Effector CD4-positive, alpha-beta T cell (primary cell): ENCODE measurements around the gene SLC25A51.
A peak's percentile ranks its signal among the peaks of the same experiment; 100 is the strongest.

ENCODE experiments used
- DNase-seq: peaks from one replicate; pipeline ENCODE4 v3.0.0-alpha.2; 2020
- total RNA-seq: gene quantifications from one replicate; lab custom pipeline; 2026; lab: John Stamatoyannopoulos, UW

The SLC25A51 gene
- total RNA-seq = 16.5 reads per million, percentile 42 among the genes with 10 or more reads in this experiment

- peak; percentile 96 for DNase-seq
Measured at GRCh38 chr9:37903647-37904444, at the start of gene SLC25A51. Gene SLC25A51 (minus strand): TSS chr9:37904127. CDS start chr9:37888550, 15,577 bp downstream.

- no peak for DNase-seq
Measured at GRCh38 chr9:37953206-37953774, 49.4 kb upstream of the SLC25A51 start.

- DNase-seq = no peak
Measured at GRCh38 chr9:37952731-37953130, 48.8 kb upstream of the SLC25A51 start.

- DNase-seq = no peak
Measured at GRCh38 chr9:37951671-37952449, 47.9 kb upstream of the SLC25A51 start.

GRCh38 chr9:37950561-37950960 lies 46.6 kb upstream of the SLC25A51 start:
- DNase-seq = no peak

- no peak for DNase-seq
Measured at GRCh38 chr9:37949576-37949975, 45.6 kb upstream of the SLC25A51 start.

- DNase-seq = no peak
Measured at GRCh38 chr9:37948417-37948980, 44.6 kb upstream of the SLC25A51 start.

GRCh38 chr9:37947977-37948376 lies 44.0 kb upstream of the SLC25A51 start:
- no peak for DNase-seq

- no peak for DNase-seq
Measured at GRCh38 chr9:37947471-37947870, 43.5 kb upstream of the SLC25A51 start.

GRCh38 chr9:37946971-37947370 lies 43.0 kb upstream of the SLC25A51 start:
- no peak for DNase-seq

- no peak for DNase-seq
Measured at GRCh38 chr9:37946041-37946440, 42.1 kb upstream of the SLC25A51 start.

- no peak for DNase-seq
Measured at GRCh38 chr9:37944671-37945481, 40.9 kb upstream of the SLC25A51 start.

GRCh38 chr9:37944266-37944650 lies 40.3 kb upstream of the SLC25A51 start:
- no peak for DNase-seq

GRCh38 chr9:37943345-37944265 lies 39.7 kb upstream of the SLC25A51 start:
- DNase-seq = no peak

GRCh38 chr9:37942621-37943344 lies 38.9 kb upstream of the SLC25A51 start:
- no peak for DNase-seq

- no peak for DNase-seq
Measured at GRCh38 chr9:37941253-37941652, 37.3 kb upstream of the SLC25A51 start.

GRCh38 chr9:37939575-37940095 lies 35.7 kb upstream of the SLC25A51 start:
- DNase-seq = no peak

GRCh38 chr9:37938121-37938891 lies 34.4 kb upstream of the SLC25A51 start:
- DNase-seq = no peak

- no peak for DNase-seq
Measured at GRCh38 chr9:37937366-37937765, 33.4 kb upstream of the SLC25A51 start.
